SKM-1 treated with dmso at 0.1 percent for 144 hours (cell line): ENCODE data around the gene BPNT1.
"Not testable (repeated sequence)": the region's sequence is repeated elsewhere in the genome, so short reads cannot be mapped to it uniquely, and the experiment has no call there.

Experiments used
- DNase-seq: peaks from one replicate; lab custom pipeline; 2025; ENCODE audit not compliant: unreplicated experiment; lab: John Stamatoyannopoulos, UW

BPNT1 gene

GRCh38 chr1:220084460-220084859 is 5.1 kb downstream of the BPNT1 start:
- no peak for DNase-seq

- DNase-seq, result no peak
Observed at GRCh38 chr1:220077887-220078286, 11.7 kb downstream of the BPNT1 start.

GRCh38 chr1:220076861-220077762 is 12.5 kb downstream of the BPNT1 start:
- no peak for DNase-seq

GRCh38 chr1:220067269-220068204 is 22.1 kb downstream of the BPNT1 start:
- no peak for DNase-seq

- DNase-seq, result no peak
Observed at GRCh38 chr1:220062629-220063028, 27.0 kb downstream of the BPNT1 start.

GRCh38 chr1:220060876-220061275 is 28.7 kb downstream of the BPNT1 start:
- no peak for DNase-seq

GRCh38 chr1:220056374-220056773 is 33.2 kb downstream of the BPNT1 start:
- DNase-seq, result no peak

GRCh38 chr1:220046052-220046930 is 43.3 kb downstream of the BPNT1 start, which contains the start of gene EPRS1:
EPRS1 (minus strand) TSS chr1:220046505; CDS start chr1:220046388, 117 bp downstream.
- peak; percentile 99 for DNase-seq

GRCh38 chr1:220045356-220046051 is 44.1 kb downstream of the BPNT1 start:
- DNase-seq, result no peak

GRCh38 chr1:220044678-220045355 is 44.8 kb downstream of the BPNT1 start:
- DNase-seq, result peak; percentile 43

- no peak for DNase-seq
Observed at GRCh38 chr1:220043646-220044045, 45.9 kb downstream of the BPNT1 start.

GRCh38 chr1:220040028-220040596 is 49.5 kb downstream of the BPNT1 start:
- DNase-seq, result no peak

- no peak for DNase-seq
Observed at GRCh38 chr1:220038640-220039039, 50.9 kb downstream of the BPNT1 start.

GRCh38 chr1:220037810-220038209 is 51.8 kb downstream of the BPNT1 start:
- not testable (repeated sequence) for DNase-seq

- no peak for DNase-seq
Observed at GRCh38 chr1:220032911-220033310, 56.7 kb downstream of the BPNT1 start.

GRCh38 chr1:220031287-220031686 is 58.3 kb downstream of the BPNT1 start:
- no peak for DNase-seq

GRCh38 chr1:220028346-220028895 is 61.2 kb downstream of the BPNT1 start:
- no peak for DNase-seq

GRCh38 chr1:220019071-220019470 is 70.5 kb downstream of the BPNT1 start:
- no peak for DNase-seq

- DNase-seq, result no peak
Observed at GRCh38 chr1:220013497-220013896, 76.1 kb downstream of the BPNT1 start.
